HG02571 (cell line): ENCODE measurements around the gene CNGA1.
A peak's percentile ranks its signal among the peaks of the same experiment; 100 is the strongest.
"Not testable (repeated sequence)": the region's sequence is repeated elsewhere in the genome, so short reads cannot be mapped to it uniquely, and the experiment has no call there.

Experiments used
- ATAC-seq: cut with Tn5 transposase; IDR thresholded peaks from one replicate; pipeline ENCODE4 v1.9.1; 2021; ENCODE audit warnings: mild to moderate bottlenecking, moderate library complexity; ENCODE audit not compliant: unreplicated experiment

CNGA1 gene

DNA sequence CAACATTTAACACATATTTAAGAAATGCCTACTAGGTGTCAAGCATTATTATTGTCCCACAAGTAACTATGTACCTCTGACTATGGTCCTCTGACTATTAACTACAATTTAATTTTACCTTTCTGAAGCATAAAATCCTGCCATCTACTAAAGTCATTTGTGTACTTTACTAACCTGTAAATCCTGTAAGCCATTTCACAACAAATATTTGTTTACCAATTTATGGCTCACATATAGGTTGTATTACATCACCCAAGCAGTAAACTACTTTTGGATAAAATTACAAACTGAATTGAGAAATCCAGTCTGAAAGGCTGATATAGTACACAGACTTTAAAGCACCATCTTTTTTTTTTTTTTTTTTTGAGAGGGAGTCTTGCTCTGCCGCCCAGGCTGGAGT, 43.8 kb downstream of the CNGA1 start:
- ATAC-seq, result no peak

DNA sequence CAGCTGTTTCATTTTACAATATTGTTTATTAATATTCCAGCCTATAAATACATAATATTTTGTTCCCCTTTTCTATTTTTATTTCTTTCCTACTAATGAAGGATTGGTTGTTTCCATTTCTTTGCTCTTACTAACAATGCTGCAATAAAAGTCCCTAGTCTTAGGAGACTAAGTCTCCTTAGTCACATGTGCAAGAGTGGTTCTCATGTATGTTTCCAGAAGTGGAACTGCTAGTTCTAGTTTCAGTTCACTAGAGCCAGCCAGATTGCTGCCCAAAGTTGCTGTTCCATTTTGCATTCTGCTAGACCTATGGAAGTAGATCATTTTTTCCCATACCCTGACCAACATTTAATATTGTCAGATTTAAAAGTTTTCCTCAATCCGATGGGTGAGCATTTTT, 44.3 kb downstream of the CNGA1 start:
- ATAC-seq, result no peak

- ATAC-seq, result no peak
These were observed 47.6 kb downstream of the CNGA1 start for GRCh38 chr4:47968847-47969246.

DNA sequence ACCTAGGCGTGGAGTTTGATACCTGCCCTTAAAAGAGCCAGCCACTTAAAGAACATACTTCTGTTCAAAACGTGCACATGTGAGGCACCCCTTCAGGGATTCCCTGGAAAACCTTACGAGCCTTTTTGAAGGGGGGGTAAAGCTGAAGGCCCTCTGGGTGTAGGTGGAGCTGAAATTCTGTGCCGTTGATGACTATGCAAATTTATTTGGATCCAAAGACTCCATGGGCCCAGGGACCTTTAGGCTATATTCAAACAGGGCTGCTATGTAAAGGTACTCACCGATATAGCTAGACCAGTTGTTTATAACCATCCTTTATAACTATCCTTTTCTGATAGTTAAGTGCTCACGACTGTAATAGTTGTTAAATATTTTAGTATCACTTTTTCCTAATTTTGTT, 61.8 kb downstream of the CNGA1 start:
- ATAC-seq, result no peak

GRCh38 chr4:47954245-47954644, 62.2 kb downstream of the CNGA1 start:
- no peak for ATAC-seq

- ATAC-seq, result no peak
These were observed 70.4 kb downstream of the CNGA1 start for GRCh38 chr4:47945930-47946726.

GRCh38 chr4:47942081-47942819, 74.2 kb downstream of the CNGA1 start:
- no peak for ATAC-seq

- ATAC-seq, result no peak
These were observed 77.0 kb downstream of the CNGA1 start for GRCh38 chr4:47939456-47939855.

DNA sequence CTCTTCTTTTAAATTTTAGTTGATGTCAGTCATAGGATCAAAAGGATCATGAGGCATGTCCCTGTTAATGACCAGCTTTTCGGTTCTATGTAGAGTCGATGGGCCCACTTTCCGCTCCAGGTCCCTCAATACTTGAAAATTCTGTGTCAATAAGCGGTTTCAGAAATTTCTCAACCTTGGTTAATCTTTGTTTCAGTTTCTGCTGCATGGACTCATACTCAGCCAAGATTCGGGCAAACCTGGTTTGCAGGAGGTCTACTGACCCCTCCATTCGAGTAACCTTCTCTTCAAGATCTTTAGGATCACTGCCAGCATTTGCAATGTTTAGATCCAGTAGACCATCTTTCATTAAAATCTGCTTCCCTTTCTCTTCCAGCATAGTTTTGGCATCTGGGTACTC, 80.1 kb downstream of the CNGA1 start:
- no peak for ATAC-seq

DNA sequence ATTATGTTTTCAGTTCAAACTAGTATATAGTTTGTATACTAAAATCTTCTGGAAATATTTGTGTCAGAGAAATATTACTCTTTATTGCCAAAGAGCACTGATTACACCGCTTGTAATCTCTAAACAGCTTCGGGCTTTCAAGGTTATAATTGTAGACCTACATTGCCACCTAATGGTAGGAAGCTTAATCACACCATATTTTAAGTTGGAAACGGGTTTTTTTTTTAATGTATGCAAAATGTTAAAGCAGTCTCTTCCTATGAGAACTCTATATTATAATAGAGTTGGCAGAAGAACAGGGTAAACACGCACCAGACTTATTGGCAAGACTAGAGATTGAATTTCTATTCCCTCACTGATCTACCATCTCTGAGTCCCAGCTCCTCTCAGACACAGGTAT, 82.6 kb downstream of the CNGA1 start:
- no peak for ATAC-seq

DNA sequence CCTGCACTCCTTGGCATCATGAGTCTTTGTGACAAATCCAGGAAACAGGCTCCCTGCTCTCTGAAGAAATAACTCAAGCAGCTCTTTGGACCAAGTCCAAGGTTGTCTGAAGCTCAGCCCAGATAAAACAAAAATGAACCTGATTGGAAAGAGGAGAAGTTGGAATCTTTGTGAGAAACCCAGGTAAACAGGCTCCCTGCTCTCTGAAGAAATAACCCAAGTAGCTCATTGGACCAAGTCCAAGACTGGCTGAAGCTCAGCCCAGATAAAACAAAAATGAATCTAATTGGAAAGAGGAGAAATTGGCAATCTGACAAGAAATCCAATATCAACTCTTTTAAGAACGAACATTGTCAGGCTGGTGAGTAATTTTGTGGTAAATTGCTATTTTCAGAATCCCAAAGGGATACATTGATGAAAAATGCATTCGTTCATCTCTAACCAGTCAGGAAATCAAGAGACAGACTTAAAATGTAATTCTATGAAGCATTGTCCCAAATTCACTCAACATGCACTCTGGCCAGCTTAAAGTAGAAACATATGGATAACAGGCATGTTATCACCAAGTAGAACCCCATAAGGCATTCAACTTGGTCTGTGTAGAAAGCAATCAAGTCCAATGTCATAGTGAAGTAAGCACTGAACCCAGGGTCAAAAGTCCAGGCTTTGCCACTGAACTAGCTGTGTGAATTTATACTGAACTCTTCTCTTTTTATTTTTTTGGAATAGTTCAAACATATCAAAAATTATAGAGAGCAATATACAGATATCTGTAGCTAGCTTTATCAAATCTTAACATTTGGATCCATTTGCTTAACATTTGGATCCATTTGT, 85.3 kb downstream of the CNGA1 start:
- ATAC-seq, result no peak

DNA sequence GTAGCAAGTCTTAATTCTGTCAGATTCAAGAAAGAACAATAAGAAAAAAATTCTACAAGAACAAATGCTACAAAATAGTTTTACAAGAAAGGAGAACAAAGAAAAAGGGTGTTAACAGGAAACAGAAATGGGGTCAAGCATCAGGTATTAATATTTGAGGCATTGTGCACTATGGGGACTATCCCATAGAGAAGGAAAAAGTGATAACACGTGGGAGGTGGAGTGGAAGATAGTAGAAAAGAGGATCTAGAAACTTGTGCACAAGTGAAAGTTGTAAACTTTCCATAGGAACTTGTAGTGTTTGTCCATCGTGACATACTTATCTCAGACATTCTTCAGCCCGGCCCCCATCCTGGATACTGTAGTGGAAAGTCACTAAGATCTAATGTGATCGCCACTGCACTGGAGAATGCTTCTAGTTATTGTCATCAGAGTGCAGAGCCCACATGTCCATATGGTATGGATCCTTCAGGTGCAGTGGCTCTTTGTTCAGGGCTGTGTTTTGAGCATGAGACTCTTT, 86.7 kb downstream of the CNGA1 start:
- ATAC-seq, result no peak

DNA sequence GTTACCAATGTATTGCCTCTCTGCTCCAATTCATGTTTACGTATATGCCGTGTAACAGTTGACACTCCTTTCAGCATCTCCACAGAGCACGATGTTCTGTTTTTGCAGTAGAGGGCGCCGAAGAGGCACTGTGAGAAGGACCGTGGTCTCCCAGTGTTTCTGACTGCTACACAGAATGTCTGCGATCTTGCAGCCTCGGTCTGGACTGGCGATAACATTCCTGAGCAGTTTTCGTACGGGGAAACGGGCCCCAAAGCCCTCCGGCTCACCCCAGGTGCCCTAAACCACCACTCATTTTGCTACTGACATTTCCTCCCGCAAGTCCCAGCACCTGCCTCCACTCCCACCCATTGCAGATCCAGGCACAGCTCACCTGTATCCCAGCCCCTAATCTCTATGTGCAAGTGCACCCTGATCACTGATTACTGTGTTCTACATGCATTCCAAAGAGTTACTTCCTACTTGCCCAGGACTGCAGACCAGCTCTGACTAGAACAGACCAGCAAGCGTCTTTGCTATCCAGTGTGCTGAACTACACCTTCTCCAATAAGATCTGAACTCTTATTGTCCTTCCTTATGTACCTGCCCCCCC, 89.7 kb downstream of the CNGA1 start:
- ATAC-seq, result peak; percentile 92

DNA sequence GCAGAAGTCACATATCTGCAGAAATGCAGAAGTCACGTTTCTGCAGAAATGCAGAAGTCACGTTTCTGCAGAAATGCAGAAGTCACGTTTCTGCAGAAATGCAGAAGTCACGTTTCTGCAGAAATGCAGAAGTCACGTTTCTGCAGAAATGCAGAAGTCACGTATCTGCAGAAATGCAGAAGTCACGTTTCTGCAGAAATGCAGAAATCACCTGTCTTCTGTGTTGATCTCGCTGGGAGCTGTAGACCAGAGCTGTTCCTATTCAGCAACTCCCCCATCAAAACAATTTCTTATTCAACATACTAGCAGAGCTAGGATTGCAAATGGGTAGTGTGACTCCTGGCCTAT, 93.2 kb downstream of the CNGA1 start:
- ATAC-seq, result not testable (repeated sequence)

GRCh38 chr4:47922436-47923260, 93.8 kb downstream of the CNGA1 start:
- not testable (repeated sequence) for ATAC-seq

DNA sequence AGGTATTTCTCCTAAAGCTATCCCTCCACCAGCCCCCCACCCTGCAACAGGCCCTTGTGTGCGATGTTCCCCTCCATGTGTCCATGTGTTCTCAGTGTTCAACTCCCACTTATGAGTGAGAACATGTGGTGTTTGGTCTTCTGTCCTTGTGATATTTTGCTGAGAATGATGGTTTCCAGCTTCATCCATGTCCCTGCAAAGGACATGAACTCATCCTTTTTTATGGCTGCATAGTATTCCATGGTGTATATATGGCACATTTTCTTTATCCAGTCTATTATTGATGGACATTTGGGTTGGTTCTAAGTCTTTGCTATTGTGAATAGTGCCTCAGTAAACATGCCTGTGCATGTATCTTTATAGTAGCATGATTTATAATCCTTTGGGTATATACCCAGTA, 99.3 kb downstream of the CNGA1 start:
- ATAC-seq, result not testable (repeated sequence)

DNA sequence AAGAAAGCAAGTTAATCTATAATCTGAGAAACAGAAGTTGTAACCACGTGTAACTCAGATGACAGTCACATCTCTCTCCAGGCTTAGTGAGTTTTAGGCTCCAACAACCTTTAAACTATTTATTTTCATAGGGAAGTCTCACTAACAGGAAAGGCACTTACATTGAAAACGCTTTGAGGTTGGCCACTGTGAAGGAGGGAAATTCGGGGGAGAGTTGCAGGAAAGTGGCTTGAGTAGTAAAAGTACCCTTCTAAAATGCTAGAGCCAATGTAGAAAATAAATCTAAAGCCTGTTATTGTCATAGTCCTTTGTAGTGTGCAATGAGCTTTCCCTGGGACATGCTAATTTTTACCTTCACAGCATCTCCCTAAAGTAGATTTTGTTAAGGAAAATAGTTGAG, 101.1 kb downstream of the CNGA1 start:
- ATAC-seq, result no peak

DNA sequence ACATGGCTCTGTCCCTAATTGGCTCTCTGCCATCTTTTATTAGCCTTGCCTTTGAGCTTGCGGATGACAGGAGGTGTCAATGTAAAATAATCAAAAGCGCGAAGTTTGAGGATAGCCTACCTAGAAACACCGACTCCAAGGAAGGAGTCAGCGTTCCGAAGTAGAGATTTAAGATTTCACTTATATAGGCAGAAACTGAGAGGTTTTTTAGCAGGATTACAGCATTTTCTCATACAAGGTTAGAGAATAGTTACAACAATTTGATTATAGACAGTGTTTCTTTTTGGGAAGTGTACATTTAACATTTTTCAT, 101.6 kb downstream of the CNGA1 start:
- peak; percentile 15 for ATAC-seq

GRCh38 chr4:47914220-47914925, 102.1 kb downstream of the CNGA1 start, which contains the start of gene NFXL1:
TSS of gene NFXL1 (minus strand) at chr4:47914583. CDS start at chr4:47914203, 380 bp downstream.
- ATAC-seq, result peak; percentile 97

DNA sequence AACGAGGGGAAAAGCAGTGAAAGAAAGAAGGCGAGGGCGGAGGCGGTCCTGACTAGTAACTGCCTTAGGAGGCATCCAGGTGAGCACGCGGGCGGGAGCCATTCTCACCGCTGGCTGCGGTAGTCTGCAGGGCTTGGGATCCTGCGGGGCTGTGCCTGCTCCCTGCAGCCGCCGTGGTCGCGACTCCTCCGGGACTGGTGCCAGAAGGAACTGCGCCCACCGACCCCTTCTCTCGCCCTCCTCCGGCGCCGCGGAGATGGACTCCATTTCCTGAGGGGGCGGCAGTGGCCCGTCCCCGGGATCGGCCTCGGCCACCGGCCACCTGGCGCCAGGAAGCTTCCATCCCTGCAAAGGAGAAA, 102.6 kb downstream of the CNGA1 start:
- ATAC-seq, result peak; percentile 30
